NCI-H1436 (cell line): Measurements from ENCODE around the gene FRAS1.
"Not testable (repeated sequence)": the region's sequence is repeated elsewhere in the genome, so short reads cannot be mapped to it uniquely, and the experiment has no call there.

Experiments
- DNase-seq: peaks from one replicate; lab custom pipeline; 2025; lab: John Stamatoyannopoulos, UW

Gene FRAS1

GRCh38 chr4:78217557-78217956, 160.4 kb downstream of the FRAS1 start:
- DNase-seq: no peak

GRCh38 chr4:78218260-78218659, 161.1 kb downstream of the FRAS1 start:
- DNase-seq: no peak

- DNase-seq: no peak
Observed at GRCh38 chr4:78219825-78220224, 162.7 kb downstream of the FRAS1 start.

- no peak for DNase-seq
Observed at GRCh38 chr4:78220283-78220682, 163.2 kb downstream of the FRAS1 start.

GRCh38 chr4:78222575-78223186, 165.6 kb downstream of the FRAS1 start:
- peak; percentile 92 for DNase-seq

- no peak for DNase-seq
Observed at GRCh38 chr4:78225236-78225635, 168.1 kb downstream of the FRAS1 start.

- no peak for DNase-seq
Observed at GRCh38 chr4:78226279-78226678, 169.2 kb downstream of the FRAS1 start.

GRCh38 chr4:78227411-78228057, 170.4 kb downstream of the FRAS1 start:
- DNase-seq: no peak

- DNase-seq: no peak
Observed at GRCh38 chr4:78235800-78236199, 178.7 kb downstream of the FRAS1 start.

- DNase-seq: no peak
Observed at GRCh38 chr4:78237360-78237759, 180.2 kb downstream of the FRAS1 start.

GRCh38 chr4:78242071-78242470, 184.9 kb downstream of the FRAS1 start:
- DNase-seq: no peak

- no peak for DNase-seq
Observed at GRCh38 chr4:78244705-78245485, 187.8 kb downstream of the FRAS1 start.

GRCh38 chr4:78247536-78248285, 190.6 kb downstream of the FRAS1 start:
- no peak for DNase-seq

GRCh38 chr4:78250500-78250899, 193.4 kb downstream of the FRAS1 start:
- no peak for DNase-seq

GRCh38 chr4:78252773-78253172, 195.7 kb downstream of the FRAS1 start:
- DNase-seq: not testable (repeated sequence)

- no peak for DNase-seq
Observed at GRCh38 chr4:78254893-78255292, 197.8 kb downstream of the FRAS1 start.

GRCh38 chr4:78265006-78265405, 207.9 kb downstream of the FRAS1 start:
- no peak for DNase-seq

- no peak for DNase-seq
Observed at GRCh38 chr4:78267790-78268189, 210.7 kb downstream of the FRAS1 start.

GRCh38 chr4:78268597-78268996, 211.5 kb downstream of the FRAS1 start:
- DNase-seq: no peak

- DNase-seq: not testable (repeated sequence)
Observed at GRCh38 chr4:78275450-78275849, 218.3 kb downstream of the FRAS1 start.

- DNase-seq: no peak
Observed at GRCh38 chr4:78286281-78286680, 229.2 kb downstream of the FRAS1 start.

- DNase-seq: no peak
Observed at GRCh38 chr4:78288327-78288726, 231.2 kb downstream of the FRAS1 start.
